Measurements from ENCODE around the gene PPP1R9B. TPM values are rescaled to one million over a fixed set of nuclear protein-coding genes. Genes with fewer than 3 reads are reported as not detected.

PPP1R9B gene
- total RNA-seq, 1 donor from 2014 or later: 51.5 TPM

- DNase-seq (ENCODE audit: extremely low spot score, unreplicated experiment): no peak
- H3K4me1 Mint-ChIP-seq (ENCODE audit: unreplicated experiment): peaks cover 19% of the 10 kb centered on the region
- TF ChIP-seq CTCF (conservative IDR thresholded peaks at IDR 0.05): no peak
- H3K9me3 Mint-ChIP-seq: no peaks in the 10 kb centered on the region
- H3K4me3 Mint-ChIP-seq: no peak overlapping the region
- no peak overlapping the region for H3K27ac Mint-ChIP-seq
- H3K27me3 Mint-ChIP-seq: peaks cover 15% of the 10 kb centered on the region
- H3K36me3 Mint-ChIP-seq: no peaks in the 10 kb centered on the region
These were observed 15.0 kb upstream of the PPP1R9B start for GRCh38 chr17:50165466-50165865.

GRCh38 chr17:50165066-50165465, 14.6 kb upstream of the PPP1R9B start:
- H3K27ac Mint-ChIP-seq: no peak overlapping the region
- H3K36me3 Mint-ChIP-seq: no peaks in the 10 kb centered on the region
- TF ChIP-seq CTCF (conservative IDR thresholded peaks at IDR 0.05): no peak
- peaks cover 19% of the 10 kb centered on the region for H3K4me1 Mint-ChIP-seq (ENCODE audit: unreplicated experiment)
- H3K9me3 Mint-ChIP-seq: no peaks in the 10 kb centered on the region
- no peak for DNase-seq (ENCODE audit: extremely low spot score, unreplicated experiment)
- no peak overlapping the region for H3K4me3 Mint-ChIP-seq
- H3K27me3 Mint-ChIP-seq: peaks cover 15% of the 10 kb centered on the region

GRCh38 chr17:50164697-50164988, 14.2 kb upstream of the PPP1R9B start:
- Mint-ChIP-seq H3K9me3 (no peaks in the 10 kb centered on the region), H3K4me1 (ENCODE audit: unreplicated experiment) (peaks cover 18% of the 10 kb centered on the region), H3K4me3 (no peak overlapping the region), H3K27me3 (peaks cover 15% of the 10 kb centered on the region), H3K27ac (no peak overlapping the region), H3K36me3 (no peaks in the 10 kb centered on the region)
- no peak for DNase-seq (ENCODE audit: extremely low spot score, unreplicated experiment)
- TF ChIP-seq CTCF (conservative IDR thresholded peaks at IDR 0.05): no peak

- no peak for TF ChIP-seq CTCF (conservative IDR thresholded peaks at IDR 0.05)
- peaks cover 12% of the 10 kb centered on the region for H3K4me1 Mint-ChIP-seq (ENCODE audit: unreplicated experiment)
- H3K27ac Mint-ChIP-seq: no peak overlapping the region
These were observed 13.6 kb upstream of the PPP1R9B start for GRCh38 chr17:50163843-50164696.

GRCh38 chr17:50162466-50163254, 12.2 kb upstream of the PPP1R9B start:
- no peak for TF ChIP-seq CTCF (conservative IDR thresholded peaks at IDR 0.05)
- peaks cover 10% of the 10 kb centered on the region for H3K27me3 Mint-ChIP-seq
- no peaks in the 10 kb centered on the region for H3K9me3 Mint-ChIP-seq
- no peak overlapping the region for H3K27ac Mint-ChIP-seq
- H3K36me3 Mint-ChIP-seq: no peaks in the 10 kb centered on the region
- H3K4me3 Mint-ChIP-seq: no peak overlapping the region
- peaks cover 11% of the 10 kb centered on the region for H3K4me1 Mint-ChIP-seq (ENCODE audit: unreplicated experiment)
- no peak for DNase-seq (ENCODE audit: extremely low spot score, unreplicated experiment)

More at GRCh38 chr17:50163843-50164696, 13.6 kb upstream of the PPP1R9B start:
- H3K4me3 Mint-ChIP-seq: no peak overlapping the region
- H3K9me3 Mint-ChIP-seq: no peaks in the 10 kb centered on the region
- no peak for DNase-seq (ENCODE audit: extremely low spot score, unreplicated experiment)
- peaks cover 11% of the 10 kb centered on the region for H3K27me3 Mint-ChIP-seq
- no peaks in the 10 kb centered on the region for H3K36me3 Mint-ChIP-seq

All from type B pancreatic cell (in vitro differentiated cells).